ENCODE measurements around the gene LRRC19.

Gene LRRC19

GRCh38 chr9:26955921-26956859, 49.3 kb downstream of the LRRC19 start, which contains the start of gene IFT74:
Gene IFT74 (plus strand): TSS chr9:26956412. CDS start chr9:26961968, 5,556 bp downstream.
- DNase-seq (ENCODE audit: low read depth in 1 of 2, low spot score in 1 of 2), result peak; percentile 80 to 84

- no peak for DNase-seq (ENCODE audit: low read depth in 1 of 2, low spot score in 1 of 2)
Measured at GRCh38 chr9:26955222-26955903, 50.1 kb downstream of the LRRC19 start.

GRCh38 chr9:26954050-26954508, 51.4 kb downstream of the LRRC19 start:
- no peak for DNase-seq (ENCODE audit: low read depth in 1 of 2, low spot score in 1 of 2)

GRCh38 chr9:26951794-26952193, 53.7 kb downstream of the LRRC19 start:
- no peak for DNase-seq (ENCODE audit: low read depth in 1 of 2, low spot score in 1 of 2)

- DNase-seq (ENCODE audit: low read depth in 1 of 2, low spot score in 1 of 2), result no peak
Measured at GRCh38 chr9:26950521-26950920, 55.0 kb downstream of the LRRC19 start.

GRCh38 chr9:26949637-26950069, 55.8 kb downstream of the LRRC19 start:
- DNase-seq (ENCODE audit: low read depth in 1 of 2, low spot score in 1 of 2), result no peak

- DNase-seq (ENCODE audit: low read depth in 1 of 2, low spot score in 1 of 2), result peak in 1 of 2 donors; percentile 10
Measured at GRCh38 chr9:26947736-26948135, 57.7 kb downstream of the LRRC19 start.

GRCh38 chr9:26946753-26947727, 58.4 kb downstream of the LRRC19 start, which contains the start of gene PLAA:
Gene PLAA (minus strand): TSS chr9:26947242. CDS start chr9:26947045, 197 bp downstream.
- peak; percentile 64 to 72 for DNase-seq (ENCODE audit: low read depth in 1 of 2, low spot score in 1 of 2)

GRCh38 chr9:26945591-26945990, 59.9 kb downstream of the LRRC19 start:
- DNase-seq (ENCODE audit: low read depth in 1 of 2, low spot score in 1 of 2), result no peak

Measured in stimulated activated CD4-positive, alpha-beta T cell treated with anti-CD3 and anti-CD28 coated beads, Interleukin-15, amount 100 ng/mL, for 1 hour (primary cell).